ENCODE results near the gene GAR1.
"Not testable (repeated sequence)": the region's sequence is repeated elsewhere in the genome, so short reads cannot be mapped to it uniquely, and the experiment has no call there.

Gene GAR1

DNA sequence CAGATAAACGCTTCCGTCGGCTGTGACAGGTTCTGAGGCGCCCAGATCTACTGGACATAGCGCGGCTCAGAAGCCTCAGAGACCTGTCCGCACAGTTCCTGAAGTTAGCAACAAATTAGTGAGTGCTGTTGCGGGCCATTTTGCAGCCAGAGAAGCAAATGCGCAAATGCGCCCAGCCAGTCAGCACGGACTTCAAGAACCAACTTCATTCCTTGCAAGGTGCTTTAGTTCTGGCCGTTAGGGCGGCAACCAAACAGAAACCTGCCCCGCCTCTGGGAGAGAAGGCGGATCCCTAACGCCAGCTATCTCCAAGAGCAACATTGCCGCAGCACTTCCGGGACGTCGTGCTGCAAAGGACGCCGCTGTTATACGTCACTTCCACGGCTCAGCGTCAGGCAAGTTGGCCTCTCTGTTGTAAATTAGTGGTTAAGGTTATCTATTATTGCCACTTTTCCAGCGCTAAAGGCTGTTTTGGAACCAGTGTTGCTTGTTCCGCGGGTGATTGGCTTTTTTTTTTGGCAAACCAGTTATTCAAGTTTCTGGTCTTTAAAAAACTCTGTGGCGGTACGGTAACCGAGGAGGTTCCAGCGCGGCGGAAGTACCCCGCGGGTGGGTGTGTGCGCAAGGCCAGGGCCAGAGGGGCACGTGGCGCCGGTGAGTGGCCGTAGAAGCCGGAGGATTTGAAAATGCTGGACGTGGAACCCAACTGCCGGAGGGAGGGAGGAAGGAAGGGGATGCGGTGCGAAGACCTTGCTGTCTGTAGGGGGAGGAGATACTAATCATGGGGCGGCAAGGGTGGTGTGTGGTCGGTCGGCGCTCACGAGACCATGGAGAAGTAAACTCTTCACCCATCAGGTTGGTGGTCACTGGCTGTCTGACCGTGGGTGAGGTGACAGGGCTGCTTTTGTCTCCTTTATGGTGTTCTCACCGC lies at the start of gene GAR1:
GAR1 (plus strand) TSS at position 612 of the 931 bp plus-strand sequence. CDS start 403 bp downstream, outside the sequence.
- peak; percentile 96 for DNase-seq

DNA sequence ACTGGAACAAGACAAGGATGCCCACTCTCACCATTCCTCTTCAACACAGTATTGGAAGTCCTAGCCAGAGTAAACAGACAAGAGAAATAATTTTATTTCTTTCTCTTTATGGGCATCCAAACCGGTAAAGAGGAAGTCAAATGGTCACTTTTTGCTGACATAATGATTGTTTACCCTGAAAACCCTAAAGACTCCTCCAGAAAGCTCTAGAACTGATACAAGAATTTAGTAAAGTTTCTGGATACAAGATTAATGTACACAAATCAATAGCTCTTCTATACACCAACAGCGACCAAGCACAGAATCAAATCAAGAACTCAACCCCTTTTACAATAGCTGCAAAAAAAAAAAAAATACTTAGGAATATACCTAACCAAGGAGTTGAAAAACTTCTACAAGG lies 33.5 kb upstream of the GAR1 start:
- DNase-seq = not testable (repeated sequence)

DNA sequence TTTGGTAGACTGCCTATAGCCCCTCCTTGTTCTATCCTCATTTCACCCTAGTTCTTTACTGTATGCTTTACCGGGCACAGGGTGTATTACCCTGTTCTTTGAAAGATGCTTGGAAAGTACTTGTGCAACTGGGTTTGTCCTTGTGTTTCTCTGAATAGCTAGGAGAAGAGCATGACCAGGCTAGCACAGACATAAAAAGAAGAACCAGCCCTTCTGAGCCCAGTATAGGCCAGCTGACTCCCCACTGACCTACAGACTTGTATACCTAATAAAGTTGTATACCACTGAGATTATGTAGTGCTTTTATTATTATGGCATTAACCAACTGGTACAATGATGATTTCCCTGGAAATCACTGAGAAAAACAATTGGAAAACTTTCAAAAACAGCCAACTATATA lies 28.7 kb upstream of the GAR1 start:
- DNase-seq = no peak

DNA sequence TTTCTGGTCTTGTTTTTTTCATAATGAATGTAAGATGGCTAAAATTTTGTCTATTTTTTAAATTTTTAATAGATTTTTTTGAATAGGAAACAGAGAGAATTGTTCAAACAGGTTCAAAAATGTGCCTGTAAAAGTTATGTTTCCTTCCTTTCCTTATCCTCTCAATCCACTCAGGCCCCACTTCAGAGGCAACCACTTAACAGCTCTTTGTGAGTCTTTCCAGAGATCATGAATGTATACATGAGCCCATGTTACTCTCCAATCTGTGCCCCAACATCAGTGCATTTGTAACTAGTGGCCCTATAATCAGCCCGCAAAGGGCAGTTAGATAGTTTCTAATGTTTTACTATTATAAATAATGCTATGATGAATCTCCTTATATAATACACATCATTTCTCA lies 27.8 kb upstream of the GAR1 start:
- DNase-seq = no peak

DNA sequence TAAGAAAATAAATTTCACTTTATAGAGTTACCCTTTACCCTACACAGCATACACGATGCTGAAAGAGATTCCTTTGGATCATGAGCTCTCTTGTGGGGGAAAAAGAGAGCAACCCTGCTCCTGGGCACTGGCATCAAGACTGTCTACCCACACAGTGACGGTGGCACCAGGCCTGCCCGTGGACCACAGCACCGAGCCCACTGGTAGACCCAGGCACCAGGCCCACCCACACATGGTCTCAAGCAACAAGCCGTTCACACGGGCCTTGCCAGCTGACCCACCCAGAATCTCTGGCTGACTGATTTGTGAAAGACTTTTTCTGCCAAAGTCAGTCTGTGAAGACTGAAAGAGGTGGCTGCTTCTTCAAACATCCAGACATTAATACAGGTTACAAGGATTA lies 20.5 kb upstream of the GAR1 start:
- DNase-seq = no peak

DNA sequence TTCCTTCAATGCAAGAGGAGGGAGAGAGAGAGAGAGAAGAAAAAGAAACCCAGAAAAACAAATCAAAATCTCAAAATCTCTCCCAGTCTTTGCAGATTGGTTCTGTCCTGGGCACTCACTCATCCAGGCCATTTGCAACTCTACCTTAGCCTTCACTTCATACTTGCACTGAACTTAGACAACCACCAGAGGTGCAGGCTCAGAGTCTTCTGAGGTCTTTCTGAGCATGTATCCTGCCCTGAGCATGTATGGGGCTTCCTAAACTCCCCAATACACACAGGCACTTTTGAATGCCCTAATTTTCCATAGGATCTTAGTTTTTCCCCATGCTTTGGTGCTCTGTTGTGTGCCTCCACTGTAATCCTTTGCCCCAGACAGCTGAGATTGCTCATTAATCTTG lies 16.7 kb upstream of the GAR1 start:
- DNase-seq = no peak

DNA sequence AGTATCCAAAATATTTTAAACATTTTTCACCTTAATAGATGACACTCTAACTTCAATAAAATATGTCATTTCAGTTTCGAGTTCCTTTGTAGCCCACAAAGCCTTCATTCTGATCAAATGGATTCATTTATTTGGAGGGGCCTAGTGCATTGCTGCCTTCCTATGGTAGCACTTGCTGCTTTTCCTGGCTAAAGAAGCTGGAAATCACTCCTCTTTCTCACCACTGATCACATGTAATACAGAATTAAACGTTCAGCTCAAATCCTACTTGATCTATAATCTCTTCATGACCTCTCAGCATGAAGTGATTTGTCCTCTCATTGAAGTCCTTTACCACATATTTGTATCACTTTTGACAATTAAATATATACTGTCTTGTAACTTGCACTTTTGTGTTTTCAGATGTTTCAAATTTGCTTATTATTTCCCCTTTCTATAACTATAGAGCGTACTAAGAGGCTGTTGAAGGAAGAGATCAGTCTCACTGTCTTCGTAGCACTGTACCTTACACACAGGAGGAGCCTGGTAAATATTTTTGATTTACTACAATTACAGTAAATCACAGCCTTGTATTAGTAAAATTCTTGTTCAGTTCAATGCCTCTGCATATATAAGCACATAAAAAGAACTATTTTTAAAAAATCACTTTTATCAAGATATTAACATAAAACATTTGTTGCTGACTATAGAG lies 14.3 kb upstream of the GAR1 start:
- DNase-seq = no peak

DNA sequence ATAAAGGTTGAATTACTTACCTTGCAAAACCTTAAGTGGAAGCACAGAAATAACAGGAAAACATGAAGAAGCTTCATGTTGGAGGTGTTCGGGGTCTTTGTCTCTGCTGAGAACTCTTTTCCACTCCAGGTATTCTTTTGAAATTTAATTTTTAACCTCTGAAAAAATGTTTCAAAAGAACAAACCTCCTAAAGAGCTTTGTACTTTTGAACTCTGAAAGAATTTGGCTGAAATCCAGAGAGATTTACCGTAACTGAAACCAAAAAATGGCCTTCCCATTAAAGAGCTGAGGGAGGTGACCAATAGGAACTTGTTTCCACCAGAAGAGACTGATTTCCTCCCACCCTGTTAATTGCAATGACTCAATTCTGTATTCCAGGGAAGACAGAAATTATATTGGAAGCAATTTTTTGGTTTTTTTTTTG lies 13.7 kb upstream of the GAR1 start, which contains the start of gene CFI:
CFI (minus strand) TSS at position 105 of the 425 bp plus-strand sequence; CDS start at position 77, 28 bp downstream.
- no peak for DNase-seq

DNA sequence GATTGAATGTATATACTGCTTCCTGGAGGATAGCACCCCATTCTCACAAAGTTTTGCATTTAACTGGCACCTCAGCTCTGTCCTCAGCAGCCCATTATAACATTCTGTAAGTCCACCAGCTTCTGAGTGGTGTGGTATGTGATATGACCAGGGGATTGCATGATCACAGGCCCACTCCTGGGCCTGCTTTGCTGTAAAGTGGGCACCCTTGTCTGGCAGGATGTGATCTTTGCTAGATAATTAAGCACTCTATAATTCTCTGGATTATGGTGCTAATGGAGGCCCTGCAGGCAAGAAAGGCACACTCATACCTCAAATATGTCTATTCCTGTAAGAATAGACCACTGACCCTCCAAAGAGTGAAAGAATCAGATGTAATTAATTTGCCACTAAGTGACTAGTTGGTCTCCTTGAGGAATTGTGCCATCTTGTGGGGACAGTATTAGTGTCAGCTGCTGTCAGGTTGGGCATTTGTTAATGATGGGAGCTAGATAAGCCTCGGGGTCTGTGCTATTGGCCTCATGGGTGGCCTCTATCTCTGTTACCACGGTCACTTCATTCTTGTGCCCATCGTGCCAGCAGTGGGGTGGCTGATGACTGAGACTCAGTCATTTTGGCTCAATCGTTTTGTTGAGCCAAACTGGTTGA lies 11.5 kb upstream of the GAR1 start:
- DNase-seq = no peak

DNA sequence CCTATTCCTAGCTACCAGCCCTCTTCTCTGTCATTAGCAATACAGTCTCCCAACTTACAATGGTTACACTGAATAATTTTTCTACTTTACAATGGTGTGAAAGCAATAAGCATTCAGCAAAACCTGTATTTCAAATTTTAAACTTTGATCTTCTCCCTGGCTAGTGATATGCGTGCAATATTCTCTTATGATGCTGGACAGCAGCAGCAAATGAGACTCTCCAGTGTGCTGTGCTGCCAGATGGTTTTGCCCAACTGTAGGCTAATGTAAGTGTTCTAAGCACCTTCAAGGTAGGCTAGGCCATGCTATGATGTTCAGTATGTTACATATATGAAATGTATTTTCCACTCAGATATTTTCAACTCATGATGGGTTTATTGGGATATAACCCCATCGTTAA lies 5.9 kb upstream of the GAR1 start:
- DNase-seq = no peak

DNA sequence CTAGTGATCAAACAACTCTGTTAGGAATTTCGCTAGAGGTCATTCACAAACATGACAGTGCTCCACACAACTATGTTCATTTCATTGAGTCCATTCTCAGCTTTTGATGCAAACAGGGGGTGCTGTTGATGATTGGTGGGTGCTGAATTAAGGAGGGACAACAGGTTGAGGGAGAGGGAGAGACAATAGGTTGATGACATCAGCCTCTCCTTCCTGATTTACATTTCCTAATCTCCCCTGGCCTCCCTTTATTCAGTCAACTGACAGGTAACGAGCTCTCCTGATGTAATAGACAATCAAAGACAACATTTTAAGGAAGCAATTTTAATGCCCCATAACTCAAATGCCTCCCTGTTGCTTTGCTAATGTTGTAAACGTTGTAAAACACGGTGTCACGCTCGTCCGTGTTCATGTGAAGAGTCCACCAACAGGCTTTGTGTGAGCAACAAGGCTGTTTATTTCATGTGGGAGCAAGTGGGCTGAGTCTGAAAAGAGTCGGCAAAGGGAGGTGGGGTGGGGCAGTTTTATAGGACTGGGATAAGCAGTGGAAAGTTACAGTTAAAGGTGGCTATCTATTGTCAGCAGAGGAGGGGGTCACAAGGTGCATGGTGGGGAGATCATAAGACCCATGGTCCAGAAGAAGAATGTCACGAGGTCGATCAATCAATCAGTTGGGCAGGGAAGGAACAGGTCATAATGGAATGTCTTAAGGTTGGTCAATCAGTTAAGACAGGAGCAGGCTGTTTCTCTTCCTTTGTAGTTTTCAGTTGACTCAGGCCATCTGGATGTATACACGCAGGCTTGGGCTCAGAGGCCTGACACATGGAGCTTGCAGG lies 4.8 kb upstream of the GAR1 start:
- no peak for DNase-seq

DNA sequence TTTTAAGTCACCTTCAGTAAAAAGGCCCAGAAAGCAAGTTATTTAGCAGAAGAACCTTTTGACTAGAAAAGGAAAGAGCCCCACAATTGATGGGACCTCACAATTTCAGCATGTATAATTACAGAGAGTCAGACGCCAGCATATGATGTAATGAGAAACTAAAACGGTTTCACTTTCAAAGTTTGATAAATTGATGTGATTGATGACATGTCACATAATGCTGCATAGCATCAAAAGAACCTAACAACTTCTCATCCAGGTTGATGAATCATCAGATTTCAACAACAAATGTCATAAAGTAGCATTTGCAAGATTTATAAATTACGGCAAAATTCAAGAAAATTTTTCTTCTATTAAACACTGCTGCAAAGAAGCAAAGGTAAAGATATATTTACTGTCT lies 3.9 kb upstream of the GAR1 start:
- no peak for DNase-seq

DNA sequence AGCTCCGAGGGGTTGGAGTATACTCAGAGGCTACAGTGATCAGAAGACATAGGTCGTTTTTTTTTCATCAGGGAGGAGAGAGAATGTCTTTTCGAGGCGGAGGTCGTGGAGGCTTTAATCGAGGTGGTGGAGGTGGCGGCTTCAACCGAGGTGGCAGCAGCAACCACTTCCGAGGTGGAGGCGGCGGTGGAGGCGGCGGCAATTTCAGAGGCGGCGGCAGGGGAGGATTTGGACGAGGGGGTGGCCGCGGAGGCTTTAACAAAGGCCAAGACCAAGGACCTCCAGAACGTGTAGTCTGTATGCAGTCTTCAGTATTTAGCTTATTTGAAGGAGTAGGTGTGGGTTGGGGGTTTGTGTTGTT lies 500 bp downstream of the GAR1 start:
- peak; percentile 81 for DNase-seq

DNA sequence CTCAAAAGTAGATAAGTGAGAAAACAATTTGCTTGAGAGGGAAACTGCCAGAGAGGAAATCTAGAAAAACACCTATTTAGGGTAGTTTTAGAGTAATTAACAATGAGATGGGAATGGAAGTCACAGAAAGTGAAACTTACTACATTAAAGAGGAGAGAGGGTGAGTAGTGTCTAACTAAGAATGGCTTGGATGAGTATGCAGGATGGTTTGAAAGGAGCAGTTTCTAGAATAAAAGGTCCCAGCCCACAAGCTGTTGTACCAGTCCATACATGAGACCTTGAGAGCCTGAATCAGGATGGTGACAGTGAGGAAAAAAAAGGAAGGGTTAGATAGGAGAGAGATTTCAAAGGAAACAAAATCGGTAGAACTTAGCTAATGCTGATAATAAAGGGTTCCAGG lies 1.3 kb downstream of the GAR1 start:
- DNase-seq = no peak

DNA sequence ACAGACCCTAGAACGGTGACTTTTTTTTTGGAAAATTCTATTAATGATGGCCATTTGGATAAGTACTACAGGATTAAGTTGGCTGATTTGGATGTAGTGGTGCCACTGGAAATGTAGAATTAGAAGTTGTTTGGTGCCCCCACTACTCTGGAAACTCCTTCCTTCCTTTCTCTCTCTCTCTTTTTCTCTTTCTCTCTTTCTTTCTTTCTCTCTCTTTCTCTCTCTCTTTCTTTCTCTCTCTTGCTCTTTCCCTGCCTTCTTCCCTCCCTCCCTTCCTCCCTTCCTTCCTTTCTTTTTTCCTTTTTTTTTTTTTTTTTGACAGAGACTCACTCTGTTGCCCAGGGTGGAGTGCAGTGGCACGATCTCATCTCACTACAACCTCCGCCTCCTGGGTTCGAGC lies 2.7 kb downstream of the GAR1 start:
- DNase-seq = no peak

DNA sequence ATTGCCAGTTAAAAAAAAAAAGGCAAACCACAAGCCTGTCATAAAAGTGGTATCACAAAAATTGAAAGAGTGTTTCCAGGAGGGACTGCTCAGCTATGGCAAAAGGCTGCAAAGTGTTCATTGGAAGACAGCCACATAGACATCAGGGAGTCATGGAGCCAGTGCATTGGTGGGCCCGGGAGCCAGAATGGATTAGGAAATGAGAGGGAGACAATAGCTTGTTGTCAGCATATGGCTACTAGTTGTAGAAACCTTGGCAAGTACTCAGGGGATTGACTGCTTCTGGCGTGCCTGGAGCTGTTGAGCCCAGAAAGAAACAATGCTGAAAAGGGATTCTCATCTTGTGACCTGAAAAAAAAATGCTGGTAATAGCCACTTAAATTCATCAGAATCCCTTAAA lies 5.0 kb downstream of the GAR1 start:
- DNase-seq = no peak

DNA sequence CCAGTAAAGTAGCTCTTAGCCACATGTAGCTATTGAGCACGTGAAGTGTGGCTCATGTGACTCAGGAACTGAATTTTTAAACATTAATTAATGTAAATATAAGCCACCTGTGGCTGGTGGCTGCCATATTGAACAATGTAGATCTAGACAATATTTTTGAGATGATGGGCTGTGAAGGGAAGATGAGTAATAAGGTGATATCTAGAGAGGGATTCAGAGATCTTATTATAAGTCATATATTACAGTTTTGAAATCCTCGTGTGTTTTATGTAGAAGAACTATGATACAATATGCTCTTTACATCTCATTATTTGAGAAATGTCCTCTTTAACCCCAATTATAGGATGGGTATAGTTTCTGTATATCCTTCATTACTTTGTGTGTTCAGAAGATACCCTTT lies 5.6 kb downstream of the GAR1 start:
- DNase-seq = no peak

DNA sequence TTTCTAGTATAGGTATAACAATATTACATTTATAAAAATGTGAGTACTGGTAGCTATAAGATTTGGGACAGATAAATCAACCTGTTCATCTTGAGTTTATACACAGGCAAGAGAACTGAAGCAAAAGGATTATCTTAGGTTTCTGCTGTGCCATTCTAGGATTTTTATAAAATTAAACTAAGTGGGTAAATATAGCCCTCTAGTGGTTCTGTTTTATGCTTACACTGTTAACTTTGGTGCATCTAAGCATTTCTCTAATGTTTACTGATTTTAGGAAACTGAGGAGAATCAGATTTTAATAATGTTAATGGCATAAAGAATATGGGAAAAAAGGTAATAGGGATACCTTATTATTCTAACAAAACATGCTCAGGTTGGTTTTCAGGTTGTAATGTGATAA lies 11.2 kb downstream of the GAR1 start:
- no peak for DNase-seq

DNA sequence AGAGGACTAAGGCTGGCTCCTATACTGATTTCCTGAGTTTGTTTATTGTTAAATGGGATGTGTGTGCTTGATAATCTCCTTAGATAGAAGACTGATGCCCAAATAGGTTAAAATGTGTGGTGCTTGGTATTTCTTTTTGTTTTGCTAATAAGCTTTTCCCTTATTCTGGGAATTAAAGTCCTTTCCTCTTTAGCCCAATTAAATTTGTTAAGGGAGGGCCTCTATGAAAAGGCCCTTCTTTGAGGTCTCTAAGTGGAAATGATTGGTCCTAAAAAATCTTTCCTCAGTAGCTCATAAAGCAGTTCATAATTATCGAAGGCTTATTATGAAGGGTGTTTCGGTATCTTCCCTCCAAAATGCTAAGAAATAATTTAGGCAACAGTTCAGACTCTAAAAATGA lies 12.1 kb downstream of the GAR1 start, which contains the start of gene RRH:
RRH (plus strand) TSS at position 301 of the 400 bp plus-strand sequence; CDS start at position 357, 56 bp downstream.
- DNase-seq = no peak

DNA sequence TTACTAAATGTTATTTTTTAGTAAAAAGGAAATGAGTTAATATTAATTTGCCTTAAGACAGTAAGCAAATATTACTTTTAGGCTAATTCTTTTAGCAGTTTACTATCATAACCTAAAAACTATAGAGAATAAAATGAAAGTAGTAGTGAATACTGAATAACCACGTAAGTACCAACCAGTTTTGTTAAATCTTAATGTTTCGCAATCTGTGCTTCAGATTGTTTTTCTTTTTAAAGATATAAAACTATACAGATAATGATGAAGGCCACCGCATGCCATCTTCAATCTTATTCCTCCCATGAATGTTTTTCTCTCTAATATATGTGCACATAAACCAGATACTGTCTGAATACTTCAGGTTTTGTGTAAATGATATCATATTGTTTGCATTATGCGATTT lies 18.2 kb downstream of the GAR1 start:
- DNase-seq = no peak

DNA sequence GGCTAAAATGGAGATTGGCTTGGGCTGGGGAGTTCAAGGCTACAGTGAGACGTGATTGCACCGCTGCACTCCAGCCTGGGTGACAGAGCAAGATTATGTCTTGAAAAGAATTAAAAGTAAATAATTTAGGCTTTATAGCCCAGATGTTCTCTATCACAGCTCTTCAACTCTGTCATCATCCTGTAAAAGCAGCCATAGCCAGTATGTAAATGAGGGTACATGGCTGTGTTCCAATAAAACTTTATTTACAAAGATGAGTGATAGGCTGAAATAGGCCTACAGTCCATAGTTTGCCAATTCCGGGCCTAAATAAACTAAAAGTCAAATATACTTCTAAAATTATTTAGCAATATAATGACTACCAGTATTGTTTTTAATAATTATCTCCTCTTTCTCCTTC lies 21.4 kb downstream of the GAR1 start:
- DNase-seq = no peak

DNA sequence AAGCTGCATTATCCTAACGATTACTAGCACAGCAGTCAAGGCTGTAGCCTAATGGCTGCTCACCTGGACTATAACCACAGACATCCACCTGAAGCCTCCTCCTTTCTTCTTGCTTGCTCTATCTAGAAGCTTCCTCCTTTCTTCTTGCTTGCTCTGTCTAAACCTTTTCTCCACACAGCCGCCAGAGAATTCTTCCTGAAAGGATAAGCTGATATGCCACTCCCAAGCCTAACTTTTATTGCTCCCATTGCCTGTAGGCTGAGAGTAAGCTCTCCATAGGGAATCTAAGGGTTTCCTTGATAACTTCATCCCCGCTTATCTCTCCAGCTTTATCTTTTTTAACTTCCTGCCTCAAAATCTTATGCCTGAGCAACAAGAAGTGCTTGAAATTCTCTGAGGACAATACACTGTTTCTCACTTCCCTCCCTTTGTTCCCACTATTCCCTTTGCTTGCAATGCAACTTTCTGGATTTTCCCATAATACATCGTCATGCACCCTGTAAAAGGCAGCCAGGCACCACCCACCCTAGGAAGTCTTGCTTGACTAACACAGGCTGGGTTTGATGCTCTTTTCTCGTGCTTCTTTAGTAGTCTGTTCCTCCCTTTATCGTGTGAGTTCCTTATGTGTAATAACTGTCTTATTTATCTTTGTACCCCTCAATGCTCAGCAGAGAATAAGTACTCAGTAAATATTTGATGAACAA lies 31.0 kb downstream of the GAR1 start:
- DNase-seq = no peak
